Measurements from ENCODE around the gene MYO5B.

The MYO5B gene

GRCh38 chr18:49976001-49976400 lies 218.9 kb downstream of the MYO5B start:
- no peaks in the 10 kb centered on the region for H3K9me3 Mint-ChIP-seq
- H3K4me3 Mint-ChIP-seq, result no peak overlapping the region
- H3K27me3 Mint-ChIP-seq, result no peaks in the 10 kb centered on the region
- H3K36me3 Mint-ChIP-seq, result no peaks in the 10 kb centered on the region
- no peaks in the 10 kb centered on the region for H3K4me1 Mint-ChIP-seq
- no peak overlapping the region for H3K27ac Mint-ChIP-seq

DNA sequence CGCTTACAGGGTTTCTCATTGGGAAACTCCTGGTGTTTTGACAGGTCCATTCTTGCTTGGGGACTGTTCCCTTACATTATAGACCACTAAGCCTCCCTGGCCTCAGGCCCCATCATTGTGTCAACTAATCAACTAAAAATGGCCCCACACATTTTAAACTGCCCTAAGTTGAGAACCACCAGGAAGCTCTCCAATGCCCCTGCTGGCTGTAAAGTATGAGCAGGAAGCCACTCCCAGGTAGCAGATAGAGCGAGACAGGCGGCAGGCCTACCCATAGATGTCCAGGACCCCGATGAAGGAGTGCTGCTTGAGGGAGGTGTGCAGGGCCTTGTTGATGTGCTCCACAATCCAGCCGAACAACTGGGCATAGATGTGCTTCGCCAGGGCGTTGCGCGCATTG lies 220.9 kb downstream of the MYO5B start:
- no peak overlapping the region for H3K4me3 Mint-ChIP-seq
- H3K36me3 Mint-ChIP-seq, result no peaks in the 10 kb centered on the region
- H3K4me1 Mint-ChIP-seq, result no peaks in the 10 kb centered on the region
- H3K27ac Mint-ChIP-seq, result no peak overlapping the region
- H3K9me3 Mint-ChIP-seq, result no peaks in the 10 kb centered on the region
- no peaks in the 10 kb centered on the region for H3K27me3 Mint-ChIP-seq

GRCh38 chr18:49973592-49973991 lies 221.4 kb downstream of the MYO5B start:
- no peak overlapping the region for H3K4me3 Mint-ChIP-seq
- H3K4me1 Mint-ChIP-seq, result no peaks in the 10 kb centered on the region
- no peaks in the 10 kb centered on the region for H3K9me3 Mint-ChIP-seq
- no peak overlapping the region for H3K27ac Mint-ChIP-seq
- no peaks in the 10 kb centered on the region for H3K27me3 Mint-ChIP-seq
- no peaks in the 10 kb centered on the region for H3K36me3 Mint-ChIP-seq

- no peaks in the 10 kb centered on the region for H3K4me1 Mint-ChIP-seq
- no peak overlapping the region for H3K4me3 Mint-ChIP-seq
- H3K36me3 Mint-ChIP-seq, result no peaks in the 10 kb centered on the region
- no peak overlapping the region for H3K27ac Mint-ChIP-seq
- no peaks in the 10 kb centered on the region for H3K27me3 Mint-ChIP-seq
- no peaks in the 10 kb centered on the region for H3K9me3 Mint-ChIP-seq
These were observed 222.4 kb downstream of the MYO5B start for GRCh38 chr18:49972535-49972934.

GRCh38 chr18:49971462-49971861 lies 223.5 kb downstream of the MYO5B start:
- Mint-ChIP-seq H3K9me3 (no peaks in the 10 kb centered on the region), H3K27ac (no peak overlapping the region), H3K4me3 (no peak overlapping the region), H3K27me3 (no peaks in the 10 kb centered on the region), H3K4me1 (no peaks in the 10 kb centered on the region), H3K36me3 (no peaks in the 10 kb centered on the region)

GRCh38 chr18:49970319-49970718 lies 224.6 kb downstream of the MYO5B start:
- no peaks in the 10 kb centered on the region for H3K36me3 Mint-ChIP-seq
- no peak overlapping the region for H3K27ac Mint-ChIP-seq
- H3K4me3 Mint-ChIP-seq, result no peak overlapping the region
- H3K4me1 Mint-ChIP-seq, result no peaks in the 10 kb centered on the region
- no peaks in the 10 kb centered on the region for H3K9me3 Mint-ChIP-seq
- H3K27me3 Mint-ChIP-seq, result no peaks in the 10 kb centered on the region

DNA sequence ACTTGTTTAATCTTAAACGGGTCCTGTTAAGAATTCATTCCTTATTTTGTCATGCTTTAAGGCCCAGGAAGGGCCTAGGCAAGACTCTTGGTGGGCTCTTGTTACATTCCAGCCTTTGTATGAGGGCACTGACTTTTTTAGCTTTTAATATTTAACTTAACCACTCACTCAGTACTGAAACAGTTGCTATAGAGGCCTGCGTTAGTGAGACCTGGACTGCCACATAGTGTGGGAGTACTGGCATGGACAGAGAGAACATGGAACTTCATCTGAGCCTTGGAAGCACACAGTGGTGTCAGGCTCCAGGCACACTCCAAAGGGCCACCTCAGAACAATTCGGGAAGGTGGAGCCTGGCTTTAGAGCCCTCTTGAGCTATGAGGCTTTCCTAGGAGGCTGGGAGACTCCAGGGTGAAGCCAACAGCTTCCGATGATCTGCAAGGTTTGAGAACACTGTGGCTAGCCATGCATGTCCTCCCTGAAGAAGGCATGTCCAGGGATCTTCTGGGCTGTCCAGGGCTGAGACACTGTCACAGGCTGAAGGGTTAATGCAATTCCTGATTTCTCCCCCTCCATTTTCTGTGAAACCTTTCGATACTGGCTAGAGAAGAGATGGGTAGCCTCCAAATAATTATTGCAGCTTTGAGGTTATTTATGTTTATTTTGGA lies 226.2 kb downstream of the MYO5B start:
- no peaks in the 10 kb centered on the region for H3K36me3 Mint-ChIP-seq
- no peak overlapping the region for H3K4me3 Mint-ChIP-seq
- no peak overlapping the region for H3K27ac Mint-ChIP-seq

DNA sequence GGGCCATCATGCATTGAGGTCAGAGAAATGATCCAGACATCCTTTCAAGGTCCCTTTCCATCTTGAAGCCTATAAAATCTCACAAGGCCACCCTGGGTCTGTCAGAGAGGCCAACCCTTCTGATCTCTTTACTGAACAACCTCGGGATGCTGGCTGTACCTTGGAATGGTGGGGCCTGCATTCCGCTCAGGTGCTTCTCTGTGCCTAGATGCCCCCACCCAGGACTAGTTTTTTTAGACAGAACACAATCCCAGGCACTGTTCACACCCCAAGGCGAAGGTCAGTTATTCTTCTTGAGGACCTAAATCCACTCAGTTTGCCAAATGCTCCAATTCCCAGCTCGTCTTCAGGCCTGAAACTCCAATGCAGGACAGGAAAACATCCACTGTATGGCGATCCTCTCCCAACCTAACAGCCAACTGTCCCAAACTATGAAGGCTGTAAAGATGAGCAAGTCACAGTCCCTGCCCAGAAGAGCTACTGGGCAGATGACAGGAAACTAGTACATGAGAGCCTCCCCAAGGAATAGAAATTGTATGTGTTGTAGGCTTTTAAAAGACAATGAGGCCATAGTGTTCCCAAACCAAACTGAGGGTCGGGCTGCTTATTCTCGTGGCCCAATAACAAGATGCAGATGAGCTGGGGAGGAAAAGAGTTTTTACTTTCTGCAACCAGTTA lies 227.2 kb downstream of the MYO5B start:
- no peaks in the 10 kb centered on the region for H3K36me3 Mint-ChIP-seq
- no peaks in the 10 kb centered on the region for H3K4me1 Mint-ChIP-seq
- no peaks in the 10 kb centered on the region for H3K9me3 Mint-ChIP-seq
- H3K4me3 Mint-ChIP-seq, result no peak overlapping the region
- no peaks in the 10 kb centered on the region for H3K27me3 Mint-ChIP-seq
- no peak overlapping the region for H3K27ac Mint-ChIP-seq

More for the DNA sequence above, 226.2 kb downstream of the MYO5B start:
- H3K9me3 Mint-ChIP-seq, result no peaks in the 10 kb centered on the region
- no peaks in the 10 kb centered on the region for H3K4me1 Mint-ChIP-seq
- H3K27me3 Mint-ChIP-seq, result no peaks in the 10 kb centered on the region

- H3K4me3 Mint-ChIP-seq, result no peak overlapping the region
- no peaks in the 10 kb centered on the region for H3K9me3 Mint-ChIP-seq
- no peak overlapping the region for H3K27ac Mint-ChIP-seq
- H3K36me3 Mint-ChIP-seq, result no peaks in the 10 kb centered on the region
- H3K4me1 Mint-ChIP-seq, result no peaks in the 10 kb centered on the region
- no peaks in the 10 kb centered on the region for H3K27me3 Mint-ChIP-seq
These were observed 227.8 kb downstream of the MYO5B start for GRCh38 chr18:49967171-49967570.

DNA sequence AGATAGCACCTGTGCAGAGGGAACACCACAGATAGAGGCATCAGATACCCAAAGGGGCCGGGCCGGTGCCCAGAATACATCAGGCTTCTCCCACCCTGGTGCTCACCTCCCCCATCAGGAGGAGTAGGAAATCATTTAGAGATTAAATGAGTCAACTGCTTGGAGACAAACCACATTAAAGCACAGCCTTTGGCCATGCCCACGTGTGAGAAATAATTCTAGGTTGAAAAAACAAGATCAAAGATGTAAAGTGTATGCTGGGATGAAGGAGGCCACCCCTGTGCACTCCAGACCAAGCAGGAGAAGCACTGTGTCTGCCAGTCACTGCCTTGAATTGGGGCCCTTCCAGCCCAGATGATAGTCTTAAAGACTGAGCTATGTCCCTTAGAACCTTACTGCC lies 228.9 kb downstream of the MYO5B start:
- Mint-ChIP-seq H3K4me3 (no peak overlapping the region), H3K9me3 (no peaks in the 10 kb centered on the region), H3K27ac (no peak overlapping the region)

GRCh38 chr18:49963217-49963616 lies 231.7 kb downstream of the MYO5B start:
- H3K36me3 Mint-ChIP-seq, result no peaks in the 10 kb centered on the region
- H3K27me3 Mint-ChIP-seq, result no peaks in the 10 kb centered on the region
- no peak overlapping the region for H3K27ac Mint-ChIP-seq
- H3K4me1 Mint-ChIP-seq, result peaks cover 32% of the 10 kb centered on the region
- H3K9me3 Mint-ChIP-seq, result no peaks in the 10 kb centered on the region
- H3K4me3 Mint-ChIP-seq, result no peak overlapping the region

More for the DNA sequence above, 228.9 kb downstream of the MYO5B start:
- peaks cover 9% of the 10 kb centered on the region for H3K4me1 Mint-ChIP-seq
- H3K36me3 Mint-ChIP-seq, result no peaks in the 10 kb centered on the region
- H3K27me3 Mint-ChIP-seq, result no peaks in the 10 kb centered on the region

- Mint-ChIP-seq H3K27ac (peak overlapping the region; percentile 52), H3K36me3 (no peaks in the 10 kb centered on the region), H3K4me3 (no peak overlapping the region), H3K9me3 (no peaks in the 10 kb centered on the region), H3K4me1 (peaks cover 32% of the 10 kb centered on the region), H3K27me3 (no peaks in the 10 kb centered on the region)
These were observed 233.7 kb downstream of the MYO5B start for GRCh38 chr18:49961271-49961670.

GRCh38 chr18:49960376-49960775 lies 234.6 kb downstream of the MYO5B start:
- Mint-ChIP-seq H3K4me3 (no peak overlapping the region), H3K27ac (no peak overlapping the region)

GRCh38 chr18:49959176-49959575 lies 235.8 kb downstream of the MYO5B start:
- H3K27me3 Mint-ChIP-seq, result no peaks in the 10 kb centered on the region

More at GRCh38 chr18:49960376-49960775, 234.6 kb downstream of the MYO5B start:
- Mint-ChIP-seq H3K9me3 (no peaks in the 10 kb centered on the region), H3K4me1 (peaks cover 32% of the 10 kb centered on the region), H3K27me3 (no peaks in the 10 kb centered on the region), H3K36me3 (no peaks in the 10 kb centered on the region)

GRCh38 chr18:49955263-49955662 lies 239.7 kb downstream of the MYO5B start:
- H3K4me1 Mint-ChIP-seq, result peaks cover 34% of the 10 kb centered on the region
- H3K9me3 Mint-ChIP-seq, result no peaks in the 10 kb centered on the region
- H3K4me3 Mint-ChIP-seq, result no peak overlapping the region
- no peak overlapping the region for H3K27ac Mint-ChIP-seq
- no peaks in the 10 kb centered on the region for H3K36me3 Mint-ChIP-seq
- no peaks in the 10 kb centered on the region for H3K27me3 Mint-ChIP-seq

More at GRCh38 chr18:49959176-49959575, 235.8 kb downstream of the MYO5B start:
- Mint-ChIP-seq H3K4me1 (peaks cover 32% of the 10 kb centered on the region), H3K36me3 (no peaks in the 10 kb centered on the region), H3K9me3 (no peaks in the 10 kb centered on the region), H3K27ac (no peak overlapping the region), H3K4me3 (no peak overlapping the region)

- H3K4me1 Mint-ChIP-seq, result peaks cover 30% of the 10 kb centered on the region
- no peaks in the 10 kb centered on the region for H3K9me3 Mint-ChIP-seq
- no peaks in the 10 kb centered on the region for H3K36me3 Mint-ChIP-seq
- H3K27me3 Mint-ChIP-seq, result no peaks in the 10 kb centered on the region
- H3K4me3 Mint-ChIP-seq, result no peak overlapping the region
- peak overlapping the region; percentile 21 for H3K27ac Mint-ChIP-seq
These were observed 241.6 kb downstream of the MYO5B start for GRCh38 chr18:49953391-49953790.
